Hypothalamus (tissue), 51 donors: Measurements from ENCODE around the gene FGGY.
"Not testable (repeated sequence)": the region's sequence is repeated elsewhere in the genome, so short reads cannot be mapped to it uniquely, and the experiment has no call there.

ENCODE experiments used
- DNase-seq, 51 donors: peaks; one replicate each; lab custom pipeline; 2025; lab: John Stamatoyannopoulos, UW

Gene FGGY

DNA sequence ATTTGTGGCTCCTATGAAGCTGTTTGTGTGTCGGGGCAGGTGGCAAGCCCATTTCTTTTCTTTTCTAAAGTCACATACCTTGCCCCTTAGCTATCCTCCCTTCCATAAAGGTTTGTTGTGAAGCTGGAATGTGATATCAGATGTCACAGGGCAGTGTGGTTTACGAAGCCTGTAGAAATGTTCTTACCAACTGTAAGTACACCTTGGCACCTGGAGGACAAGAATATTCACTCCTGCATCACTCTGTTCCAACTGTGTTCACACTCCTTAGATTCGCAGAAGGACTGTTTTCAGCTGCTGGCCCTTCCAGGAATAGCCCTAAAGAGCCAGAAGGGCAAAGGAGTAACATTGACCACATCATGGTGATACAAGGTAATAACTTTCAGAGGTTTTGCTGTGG is 176.9 kb downstream of the FGGY start:
- no peak for DNase-seq

- no peak for DNase-seq
These were observed 177.6 kb downstream of the FGGY start for GRCh38 chr1:59474496-59474895.

GRCh38 chr1:59475737-59476136 is 178.8 kb downstream of the FGGY start:
- no peak for DNase-seq

GRCh38 chr1:59477286-59477685 is 180.4 kb downstream of the FGGY start:
- DNase-seq, result peak in 1 of 51 donors; percentile 13

GRCh38 chr1:59477867-59478266 is 181.0 kb downstream of the FGGY start:
- no peak for DNase-seq

DNA sequence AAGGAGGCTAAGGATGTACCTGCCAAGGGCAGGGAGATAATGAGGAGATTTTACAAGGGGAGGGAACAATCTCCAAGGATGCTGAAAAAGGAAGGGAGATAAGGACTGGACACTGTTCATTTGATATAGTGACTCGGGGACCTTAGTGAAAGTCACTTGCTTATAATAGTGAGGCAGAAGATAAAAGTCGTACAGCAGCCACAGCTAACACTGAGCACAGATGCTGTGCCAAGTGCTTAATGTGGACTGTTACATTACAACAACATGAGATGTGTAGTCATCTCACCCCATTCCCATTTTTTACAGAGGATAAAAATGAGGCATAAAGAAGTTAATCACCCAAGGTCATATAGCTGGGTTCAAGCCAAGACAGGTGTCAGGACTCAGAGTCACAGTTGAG is 181.9 kb downstream of the FGGY start:
- DNase-seq, result no peak

GRCh38 chr1:59480188-59480888 is 183.4 kb downstream of the FGGY start:
- DNase-seq, result no peak

DNA sequence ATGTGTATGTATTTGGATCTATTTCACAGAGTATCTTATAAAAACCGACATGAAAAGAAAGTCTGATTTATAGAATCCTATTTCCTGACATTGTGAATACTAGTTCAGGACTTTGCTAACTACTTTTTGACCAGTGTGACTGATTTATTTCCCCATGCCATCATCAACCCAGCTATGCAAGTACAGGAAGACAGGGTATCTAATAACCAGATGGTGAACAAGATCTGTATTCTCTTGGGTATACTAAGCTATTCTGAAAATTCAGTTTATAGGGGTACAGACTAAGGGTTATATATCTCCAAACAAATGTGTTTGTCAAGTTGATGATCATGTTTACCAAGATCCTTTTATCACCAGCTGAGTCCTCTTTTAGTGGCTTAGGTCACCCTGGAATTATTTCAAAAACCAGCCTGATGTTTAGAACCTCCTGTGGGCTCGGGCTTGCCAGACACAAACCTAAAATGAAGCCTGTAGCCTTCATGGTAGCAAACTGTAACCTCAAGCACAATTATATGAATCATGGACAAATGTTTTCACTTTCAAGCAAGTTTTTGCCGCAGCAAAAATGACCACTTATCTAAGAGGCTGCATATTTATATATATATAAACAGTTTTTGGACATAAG is 185.1 kb downstream of the FGGY start:
- DNase-seq, result no peak

- DNase-seq, result no peak
These were observed 186.1 kb downstream of the FGGY start for GRCh38 chr1:59482986-59483385.

- DNase-seq, result peak in 1 of 51 donors; percentile 16
These were observed 187.2 kb downstream of the FGGY start for GRCh38 chr1:59484096-59484495.

DNA sequence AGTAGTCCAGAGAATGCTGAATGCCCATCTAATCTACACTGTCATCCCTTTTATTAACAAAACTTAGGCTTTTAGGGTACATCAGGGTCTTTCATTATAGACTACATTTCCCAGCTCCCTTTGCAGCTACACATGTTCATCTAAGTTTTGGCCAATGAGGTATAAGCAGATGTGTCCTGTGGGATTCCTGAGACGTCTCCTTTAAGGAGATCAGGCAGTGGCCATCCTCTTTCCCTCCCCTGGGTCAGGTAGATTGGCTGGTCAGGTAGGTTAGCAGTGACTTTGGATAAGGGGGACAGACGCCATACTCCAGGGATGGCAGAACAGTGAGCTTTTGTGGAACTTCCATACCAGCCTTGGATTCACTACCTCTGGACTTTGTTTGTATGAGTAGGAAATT is 188.3 kb downstream of the FGGY start:
- no peak for DNase-seq

- no peak for DNase-seq
These were observed 189.1 kb downstream of the FGGY start for GRCh38 chr1:59485949-59486348.

DNA sequence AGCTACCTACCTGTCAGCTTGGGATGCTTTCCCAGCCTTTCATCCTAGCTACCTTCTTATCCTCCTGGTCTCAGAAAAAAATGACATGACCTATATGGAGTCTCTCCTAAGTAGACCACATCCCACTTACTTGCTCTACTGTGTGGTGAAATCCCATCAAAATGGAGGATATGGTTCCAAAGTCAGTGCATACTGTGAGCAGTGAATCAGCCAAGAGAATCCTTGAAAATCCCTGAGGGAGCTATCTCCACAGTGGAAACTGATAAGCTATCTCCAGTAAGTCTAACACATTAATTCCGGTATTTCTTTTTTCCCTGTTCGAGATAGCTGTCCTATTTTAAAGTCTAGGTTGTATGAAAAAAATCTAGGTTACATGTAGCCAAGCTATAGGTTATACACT is 189.7 kb downstream of the FGGY start:
- DNase-seq, result no peak

- no peak for DNase-seq
These were observed 190.6 kb downstream of the FGGY start for GRCh38 chr1:59487335-59488031.

DNA sequence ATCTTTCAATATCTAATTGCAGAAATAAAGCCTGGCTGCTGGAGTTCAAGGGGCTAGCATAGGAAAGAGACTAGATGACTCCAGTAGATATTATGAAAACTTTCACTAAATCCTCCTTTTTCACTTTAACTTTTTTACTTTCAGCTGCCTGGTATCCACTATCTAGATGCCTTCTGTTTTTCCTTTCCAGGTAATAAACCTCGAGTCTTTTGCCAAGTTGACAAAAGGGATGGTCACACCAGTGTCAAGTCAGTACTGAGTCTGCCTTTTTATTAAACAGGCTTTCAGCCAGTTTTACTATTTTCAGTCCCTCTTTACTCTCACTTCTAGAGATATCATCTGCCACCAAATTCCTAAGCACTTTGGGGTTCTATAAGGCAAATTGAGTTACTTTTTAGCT is 195.6 kb downstream of the FGGY start:
- DNase-seq, result no peak

DNA sequence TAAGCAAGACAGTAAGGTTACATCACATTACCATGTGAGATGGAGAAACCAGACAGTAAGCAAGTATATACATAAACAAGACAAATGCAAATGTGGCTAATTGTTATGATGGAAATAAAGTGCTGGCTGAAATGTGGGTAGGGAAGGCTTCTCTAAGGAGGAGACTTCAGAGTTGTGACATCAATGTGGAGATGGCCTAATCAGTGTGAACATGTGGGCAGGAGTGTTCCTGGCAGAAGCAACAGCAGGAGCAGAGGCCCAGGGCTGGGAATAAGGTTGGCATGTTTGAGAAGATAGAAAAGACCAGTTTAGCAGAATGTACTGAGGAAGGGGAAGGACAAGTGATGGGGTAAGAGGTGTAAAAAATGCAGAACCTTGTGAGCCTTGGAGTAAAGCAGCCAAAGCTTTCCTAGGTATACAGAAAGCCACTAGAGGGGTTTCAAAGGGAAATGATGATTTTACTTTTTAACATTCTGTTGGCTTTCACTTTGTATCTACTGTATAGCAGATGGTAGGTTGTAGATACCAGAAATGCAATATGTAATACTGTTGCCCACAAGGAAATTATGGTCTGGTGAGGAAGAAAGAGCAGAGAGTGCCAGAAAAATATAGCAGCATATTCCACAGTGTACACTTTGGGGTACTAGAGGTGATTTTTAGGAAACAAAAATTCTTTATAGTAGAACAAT is 197.4 kb downstream of the FGGY start:
- DNase-seq, result no peak

- not testable (repeated sequence) for DNase-seq
These were observed 199.3 kb downstream of the FGGY start for GRCh38 chr1:59496156-59496555.

GRCh38 chr1:59497616-59498015 is 200.7 kb downstream of the FGGY start:
- DNase-seq, result no peak

DNA sequence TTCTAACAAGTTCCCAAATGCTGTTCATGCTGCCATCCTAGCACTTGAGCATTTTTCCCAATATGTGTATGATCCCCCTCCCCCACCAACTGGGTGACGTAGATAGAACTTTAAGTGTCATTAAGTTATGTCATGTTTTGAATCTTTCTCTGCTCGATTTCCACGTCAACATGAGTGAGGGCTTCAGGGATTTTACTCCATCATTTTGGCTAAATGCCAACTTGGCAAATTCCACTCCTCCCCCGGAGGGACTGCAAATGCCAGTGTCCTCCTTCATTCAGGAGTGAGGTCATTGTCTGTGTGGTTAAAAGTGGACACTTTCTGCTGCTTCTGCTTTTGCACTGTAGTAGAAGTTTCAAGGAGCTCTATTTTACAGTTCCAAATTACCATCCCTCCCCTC is 201.7 kb downstream of the FGGY start:
- DNase-seq, result peak in 1 of 51 donors; percentile 10

DNA sequence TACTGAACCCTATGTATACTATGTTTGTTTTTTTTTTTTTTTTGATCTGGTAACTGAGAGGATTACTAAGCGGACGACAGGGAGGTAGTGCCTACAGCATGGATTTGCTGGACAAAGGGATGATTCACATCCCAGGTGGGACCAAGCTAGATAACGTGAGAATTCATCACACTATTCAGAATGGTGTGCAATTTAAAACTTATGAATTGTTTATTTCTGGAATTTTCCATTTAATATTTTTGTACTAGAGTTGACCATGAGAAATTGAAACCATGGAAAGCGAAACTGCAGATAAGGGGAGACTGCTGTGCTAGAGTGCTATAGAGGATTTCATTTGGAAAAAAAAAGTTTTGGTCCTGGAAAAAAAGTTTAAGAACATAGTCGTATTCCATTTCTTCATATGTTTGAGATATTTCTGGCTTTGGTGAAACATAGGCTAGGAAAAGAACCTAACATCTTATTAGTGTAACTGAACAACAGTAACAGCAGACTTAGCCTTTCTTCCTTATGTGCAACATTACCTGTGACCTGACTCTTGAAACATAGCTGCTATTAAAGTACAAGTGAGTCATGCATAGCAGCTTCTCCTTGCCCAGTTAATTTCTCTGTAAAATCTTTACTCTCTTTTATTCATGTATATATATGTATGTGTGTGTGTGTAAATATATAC is 202.5 kb downstream of the FGGY start:
- DNase-seq, result no peak
